Activated CD4-positive, alpha-beta T cell treated with anti-CD3 and anti-CD28 coated beads for 36 hours (primary cell): Measurements from ENCODE around the gene LY6G5B. TPM values are rescaled to one million over a fixed set of nuclear protein-coding genes. Genes with fewer than 3 reads are reported as not detected.
"Not testable (repeated sequence)": the region's sequence is repeated elsewhere in the genome, so short reads cannot be mapped to it uniquely, and the experiment has no call there.

Experiments used
- ATAC-seq: fragments of 200-7000 bp; cut with Tn5 transposase; one replicate; pipeline ENCODE4 v1.10.0; 2021; ENCODE audit warnings: mild to moderate bottlenecking, moderate library complexity
- CTCF ChIA-PET: fragments of 350-600 bp; sonication (Branson Sonifier 250); formaldehyde crosslinking; loops from one replicate; lab custom pipeline; 2021; ENCODE audit warnings: antibody characterized with exemption; lab: Charles Lee
- POLR2A ChIA-PET: fragments of 350-600 bp; sonication (Branson Sonifier 250); formaldehyde crosslinking; loops from one replicate; lab custom pipeline; 2021; ENCODE audit warnings: antibody characterized with exemption, inconsistent platforms; lab: Charles Lee
- DNase-seq: peaks from one replicate; pipeline ENCODE4 v3.0.0-alpha.2; 2020
- H3K27ac Mint-ChIP-seq: one replicate; pipeline ENCODE4 v1.8.0; 2021; ENCODE audit warnings: mixed read lengths
- H3K27me3 Mint-ChIP-seq: one replicate; pipeline ENCODE4 v1.8.0; 2021; ENCODE audit warnings: mixed read lengths
- H3K36me3 Mint-ChIP-seq: one replicate; pipeline ENCODE4 v1.8.0; 2021; ENCODE audit warnings: low read depth, mixed read lengths
- H3K4me1 Mint-ChIP-seq: one replicate; pipeline ENCODE4 v1.8.0; 2021; ENCODE audit warnings: mixed read lengths
- H3K4me3 Mint-ChIP-seq: one replicate; pipeline ENCODE4 v1.8.0; 2021; ENCODE audit warnings: mild to moderate bottlenecking, moderate library complexity, mixed read lengths
- H3K9me3 Mint-ChIP-seq: one replicate; pipeline ENCODE4 v1.8.0; 2021; ENCODE audit warnings: low read depth, mixed read lengths
- intact Hi-C, 2 experiments: fragments of 100-400 bp; cut with DNase I in 1 of 2; cut with micrococcal nuclease in 1 of 2; formaldehyde crosslinking; loops; one replicate each; pipeline versions ENCODE4 v1.14.2 to v1.15.1; 2022 to 2024; cut with DNase I, micrococcal nuclease
- total RNA-seq, 2 experiments: library from RNA; stranded (reverse); gene quantifications; one replicate each; pipeline ENCODE4 v1.2.3, GENCODE V29; 2021

LY6G5B gene
- total RNA-seq, 2 experiments from 2014 or later = 11.3 to 15.5 TPM

- intact Hi-C loops = no loop called here
- Mint-ChIP-seq H3K9me3 (no peaks in the 10 kb centered on the region), H3K4me1 (peaks cover 21% of the 10 kb centered on the region), H3K27ac (no peak overlapping the region), H3K36me3 (peaks cover 4% of the 10 kb centered on the region), H3K4me3 (no peak overlapping the region), H3K27me3 (no peaks in the 10 kb centered on the region)
- ATAC-seq (no peak), DNase-seq (no peak)
- ChIA-PET CTCF (interaction anchor here (0.9 to 1.1 kb wide), 2 partner anchors 9 to 64 kb away, joined by 3 to 4 read pairs; no protein-coding TSS in a partner anchor), POLR2A (no interaction called here)
These were observed 36.2 kb downstream of the LY6G5B start for GRCh38 chr6:31705931-31706330.

GRCh38 chr6:31706599-31706998 lies 36.8 kb downstream of the LY6G5B start, which contains the start of gene LY6G6F:
TSS of gene LY6G6F (plus strand) at chr6:31706866. CDS start at chr6:31706907, 41 bp downstream.
- Mint-ChIP-seq H3K27me3 (no peaks in the 10 kb centered on the region), H3K4me1 (peaks cover 16% of the 10 kb centered on the region), H3K27ac (no peak within 1 kb of the TSS), H3K9me3 (no peaks in the 10 kb centered on the region), H3K4me3 (no peak within 1 kb of the TSS), H3K36me3 (peaks cover 4% of the 10 kb centered on the region)
- intact Hi-C loops = no loop called here
- ChIA-PET CTCF (interaction anchor here (0.7 to 1.1 kb wide), 3 partner anchors 8 to 123 kb away, joined by 3 to 4 read pairs (median 4); no protein-coding TSS in a partner anchor), POLR2A (no interaction called here)
- ATAC-seq (no peak), DNase-seq (no peak)

GRCh38 chr6:31707701-31708100 lies 37.9 kb downstream of the LY6G5B start:
- Mint-ChIP-seq H3K27ac (no peak overlapping the region), H3K4me3 (no peak overlapping the region), H3K36me3 (peaks cover 1% of the 10 kb centered on the region), H3K4me1 (peaks cover 11% of the 10 kb centered on the region), H3K9me3 (no peaks in the 10 kb centered on the region), H3K27me3 (no peaks in the 10 kb centered on the region)
- POLR2A ChIA-PET = no interaction called here
- CTCF ChIA-PET = interaction anchor here (0.7 kb wide), 1 partner anchor 114 kb away, joined by 5 read pairs; no protein-coding TSS in a partner anchor
- no peak for ATAC-seq
- DNase-seq = no peak
- intact Hi-C loops = no loop called here

GRCh38 chr6:31708224-31708623 lies 38.4 kb downstream of the LY6G5B start:
- Mint-ChIP-seq H3K9me3 (no peaks in the 10 kb centered on the region), H3K27me3 (no peaks in the 10 kb centered on the region), H3K4me3 (no peak overlapping the region), H3K27ac (no peak overlapping the region), H3K4me1 (peaks cover 11% of the 10 kb centered on the region), H3K36me3 (no peaks in the 10 kb centered on the region)
- DNase-seq (no peak), ATAC-seq (no peak)
- ChIA-PET CTCF (no interaction called here), POLR2A (no interaction called here)
- intact Hi-C loops = no loop called here

- H3K9me3 Mint-ChIP-seq, H3K4me3 Mint-ChIP-seq, CTCF ChIA-PET, intact Hi-C loops, H3K27me3 Mint-ChIP-seq, H3K27ac Mint-ChIP-seq, H3K4me1 Mint-ChIP-seq, POLR2A ChIA-PET, DNase-seq, ATAC-seq, H3K36me3 Mint-ChIP-seq: not testable (repeated sequence)
These were observed 39.4 kb downstream of the LY6G5B start for GRCh38 chr6:31709157-31709556.

- peaks cover 8% of the 10 kb centered on the region for H3K4me1 Mint-ChIP-seq
- no peak for ATAC-seq
- intact Hi-C loops = no loop called here
- ChIA-PET CTCF (interaction anchor here (0.6 to 1.3 kb wide), 5 partner anchors 11 to 140 kb away, joined by 3 to 4 read pairs (median 3); partner anchors contain the start of gene LY6G6C), POLR2A (interaction anchor here (0.6 kb wide), 2 partner anchors 28 to 446 kb away, joined by 3 read pairs; no protein-coding TSS in a partner anchor)
- no peaks in the 10 kb centered on the region for H3K36me3 Mint-ChIP-seq
- H3K27ac Mint-ChIP-seq = no peak overlapping the region
- no peak overlapping the region for H3K4me3 Mint-ChIP-seq
- H3K9me3 Mint-ChIP-seq = no peaks in the 10 kb centered on the region
- no peaks in the 10 kb centered on the region for H3K27me3 Mint-ChIP-seq
- DNase-seq = no peak
These were observed 40.9 kb downstream of the LY6G5B start for GRCh38 chr6:31710523-31711219.

GRCh38 chr6:31711233-31711632 lies 41.5 kb downstream of the LY6G5B start:
- no peak for DNase-seq
- H3K4me1 Mint-ChIP-seq = peaks cover 8% of the 10 kb centered on the region
- H3K36me3 Mint-ChIP-seq = no peaks in the 10 kb centered on the region
- no peaks in the 10 kb centered on the region for H3K9me3 Mint-ChIP-seq
- CTCF ChIA-PET = interaction anchor here (0.6 to 1.3 kb wide), 6 partner anchors 8 to 141 kb away, joined by 3 to 4 read pairs (median 3); partner anchors contain the start of genes ABHD16A and LY6G6C
- no peak for ATAC-seq
- intact Hi-C loops = no loop called here
- POLR2A ChIA-PET = interaction anchor here (0.6 kb wide), 2 partner anchors 27 to 446 kb away, joined by 3 read pairs; no protein-coding TSS in a partner anchor
- no peak overlapping the region for H3K27ac Mint-ChIP-seq
- no peaks in the 10 kb centered on the region for H3K27me3 Mint-ChIP-seq
- H3K4me3 Mint-ChIP-seq = no peak overlapping the region

GRCh38 chr6:31712296-31712695 lies 42.5 kb downstream of the LY6G5B start:
- DNase-seq = peak; percentile 36
- Mint-ChIP-seq H3K4me1 (peaks cover 8% of the 10 kb centered on the region), H3K4me3 (no peak overlapping the region), H3K9me3 (no peaks in the 10 kb centered on the region), H3K27me3 (no peaks in the 10 kb centered on the region), H3K36me3 (no peaks in the 10 kb centered on the region), H3K27ac (no peak overlapping the region)
- peak; percentile 53 for ATAC-seq
- POLR2A ChIA-PET = no interaction called here
- CTCF ChIA-PET = interaction anchor here (0.6 kb wide), 2 partner anchors 162 to 220 kb away, joined by 3 read pairs; no protein-coding TSS in a partner anchor
- intact Hi-C loops = no loop called here

- ATAC-seq = no peak
These were observed 43.7 kb downstream of the LY6G5B start for GRCh38 chr6:31713465-31713864.

GRCh38 chr6:31713991-31714684 lies 44.4 kb downstream of the LY6G5B start:
- Mint-ChIP-seq H3K9me3 (no peaks in the 10 kb centered on the region), H3K27ac (no peak overlapping the region), H3K27me3 (no peaks in the 10 kb centered on the region), H3K36me3 (no peaks in the 10 kb centered on the region), H3K4me1 (peaks cover 8% of the 10 kb centered on the region), H3K4me3 (no peak overlapping the region)
- intact Hi-C loops = no loop called here
- ChIA-PET CTCF (interaction anchor here (0.6 to 1.3 kb wide), 5 partner anchors 8 to 238 kb away, joined by 3 to 4 read pairs (median 3); partner anchors contain the start of genes LY6G5C and LY6G6F), POLR2A (interaction anchor here (0.6 kb wide), 1 partner anchor 809 kb away, joined by 3 read pairs; no protein-coding TSS in a partner anchor)
- ATAC-seq (no peak), DNase-seq (no peak)

More at GRCh38 chr6:31713465-31713864, 43.7 kb downstream of the LY6G5B start:
- CTCF ChIA-PET = no interaction called here
- DNase-seq = no peak
- Mint-ChIP-seq H3K4me1 (peaks cover 8% of the 10 kb centered on the region), H3K27ac (no peak overlapping the region), H3K27me3 (no peaks in the 10 kb centered on the region), H3K4me3 (no peak overlapping the region), H3K36me3 (no peaks in the 10 kb centered on the region), H3K9me3 (no peaks in the 10 kb centered on the region)
- POLR2A ChIA-PET = no interaction called here
- intact Hi-C loops = no loop called here
